A549 (cell line): ENCODE data around the gene UBR2. TPM values are rescaled to one million over a fixed set of nuclear protein-coding genes. Genes with fewer than 3 reads are reported as not detected.

Source experiments
- ATAC-seq, 2 experiments: fragments of 200-7000 bp in 1 of 2; fragments of >200 bp in 1 of 2; cut with Nextera tagmentation in 1 of 2; cut with Tn5 transposase in 1 of 2; 3 replicates each; pipeline versions ENCODE4 v1.8.0 to v1.9.1; 2018 to 2020; ENCODE audit warnings: mild to moderate bottlenecking in 1 of 2, moderate library complexity in 1 of 2
- CTCF ChIA-PET: fragments of 300-600 bp; sonication (Branson Sonifier 250); formaldehyde crosslinking; extraction: SDS; loops from one replicate; lab custom pipeline; 2021; ENCODE audit warnings: antibody characterized with exemption, inconsistent platforms; lab: Yijun Ruan, JAX
- POLR2A ChIA-PET: fragments of 350-600 bp; formaldehyde crosslinking; extraction: SDS; loops from one replicate; lab custom pipeline; 2021; ENCODE audit warnings: antibody characterized with exemption, inconsistent platforms; lab: Yijun Ruan, JAX
- DNase-seq, 2 experiments: peaks; one replicate each; pipeline versions ENCODE4 v3.0.0 to v3.0.0-alpha.2; 2011 to 2016; ENCODE audit warnings: low read depth in 1 of 2, low spot score in 1 of 2
- FAIRE-seq: peaks from 2 replicates; lab custom pipeline; 2011; peaks lifted over from hg19 to GRCh38; lab: Jason Lieb, UNC
- H3K27ac ChIP-seq, 2 experiments: fragments of >200 bp; sonication (Bioruptor Twin); formaldehyde crosslinking; 3 replicates each; pipeline ENCODE4 v1.5.1; 2016 to 2017
- H3K4me1 ChIP-seq: fragments of >200 bp; sonication (Bioruptor Twin); formaldehyde crosslinking; 3 replicates; pipeline ENCODE4 v1.6.1; 2016
- H3K4me2 ChIP-seq: fragments of >200 bp; sonication (Bioruptor Twin); formaldehyde crosslinking; 3 replicates; pipeline ENCODE4 v1.6.1; 2016
- H3K4me3 ChIP-seq: fragments of >200 bp; sonication (Bioruptor Twin); formaldehyde crosslinking; 3 replicates; pipeline ENCODE4 v1.5.1; 2016
- H3K9me3 ChIP-seq: fragments of >200 bp; sonication (Bioruptor Twin); formaldehyde crosslinking; 3 replicates; pipeline ENCODE4 v1.6.1; 2016
- CBX2 ChIP-seq: fragments of 200-600 bp; sonication (generic); IDR thresholded peaks from 2 replicates; pipeline ENCODE4 v1.6.1; 2016; ENCODE audit warnings: low read depth, mild to moderate bottlenecking, borderline replicate concordance
- CBX8 ChIP-seq: fragments of 200-600 bp; sonication (generic); IDR thresholded peaks from 2 replicates; pipeline ENCODE4 v1.6.1; 2016
- CEBPB ChIP-seq, 2 experiments: fragments of >200 bp in 1 of 2; sonication (Bioruptor Twin) in 1 of 2; formaldehyde crosslinking in 1 of 2; IDR thresholded peaks; 2 replicates each; pipeline ENCODE4 v1.6.1; 2012 to 2016
- CHD2 ChIP-seq: fragments of 150-350 bp; IDR thresholded peaks from 2 replicates; pipeline ENCODE4 v1.6.1; 2014; ENCODE audit warnings: low read length; ENCODE audit not compliant: partially characterized antibody
- EHMT2 ChIP-seq: fragments of 200-600 bp; sonication (generic); IDR thresholded peaks from 2 replicates; pipeline ENCODE4 v1.6.1; 2016; ENCODE audit warnings: antibody characterized with exemption, low read depth, mild to moderate bottlenecking, moderate library complexity
- HDAC2 ChIP-seq: fragments of 200-600 bp; sonication (generic); IDR thresholded peaks from 2 replicates; pipeline ENCODE4 v1.6.1; 2016
- HES2 ChIP-seq: fragments of >200 bp; sonication (Bioruptor Twin); formaldehyde crosslinking; IDR thresholded peaks from 2 replicates; pipeline ENCODE4 v1.6.1; 2016
- HEYL ChIP-seq: fragments of 250-450 bp; sonication (Bioruptor Pico); IDR thresholded peaks from 2 replicates; pipeline ENCODE4 v1.8.0; 2021; ENCODE audit warnings: mild to moderate bottlenecking, moderate library complexity
- HOXB13 ChIP-seq: fragments of 250-450 bp; sonication (Bioruptor Pico); IDR thresholded peaks from 2 replicates; pipeline ENCODE4 v1.5.0; 2020; ENCODE audit warnings: low read depth, mild to moderate bottlenecking, moderate library complexity
- HOXB5 ChIP-seq: fragments of 250-450 bp; sonication (Bioruptor Pico); IDR thresholded peaks from 2 replicates; pipeline ENCODE4 v1.5.0; 2020; ENCODE audit warnings: mild to moderate bottlenecking, moderate library complexity
- JUN ChIP-seq, 2 experiments: fragments of >200 bp; sonication (Bioruptor Twin); formaldehyde crosslinking; IDR thresholded peaks; 2 replicates in 1 of 2; 3 replicates in 1 of 2; pipeline ENCODE4 v1.6.1; 2016 to 2017
- KDM5A ChIP-seq: fragments of 200-600 bp; sonication (generic); IDR thresholded peaks from 2 replicates; pipeline ENCODE4 v1.6.1; 2016; ENCODE audit warnings: antibody characterized with exemption, mild to moderate bottlenecking
- MAX ChIP-seq: IDR thresholded peaks from 2 replicates; pipeline ENCODE4 v1.6.1; 2012
- MAZ ChIP-seq: fragments of 150-350 bp; IDR thresholded peaks from 2 replicates; pipeline ENCODE4 v1.6.1; 2014; ENCODE audit warnings: antibody characterized with exemption, low read depth, low read length, borderline replicate concordance
- MYC ChIP-seq: IDR thresholded peaks from 2 replicates; pipeline ENCODE4 v1.6.1; 2012; ENCODE audit warnings: mild to moderate bottlenecking, inconsistent platforms, low read length, improper control_type of control experiment, borderline replicate concordance
- NFE2L2 ChIP-seq: fragments of 150-350 bp; conservative IDR thresholded peaks from 2 replicates; pipeline ENCODE4 v1.6.1; 2014; ENCODE audit warnings: low read length
- NPAS2 ChIP-seq: fragments of 250-450 bp; sonication (Bioruptor Pico); IDR thresholded peaks from 2 replicates; pipeline ENCODE4 v1.8.0; 2022; ENCODE audit warnings: mild to moderate bottlenecking, moderate library complexity, borderline replicate concordance
- NR3C1 ChIP-seq: fragments of >200 bp; sonication (Bioruptor Twin); formaldehyde crosslinking; IDR thresholded peaks from 3 replicates; pipeline ENCODE4 v1.6.1; 2017
- POLR2A ChIP-seq: IDR thresholded peaks from 2 replicates; pipeline ENCODE4 v1.6.1; 2012; ENCODE audit warnings: mild to moderate bottlenecking, low read length
- RAD21 ChIP-seq, 2 experiments: fragments of >200 bp in 1 of 2; sonication (Bioruptor Twin) in 1 of 2; formaldehyde crosslinking in 1 of 2; IDR thresholded peaks in 1 of 2; conservative IDR thresholded peaks in 1 of 2; 2 replicates in 1 of 2; 3 replicates in 1 of 2; pipeline ENCODE4 v1.6.1; 2012 to 2018; ENCODE audit warnings: inconsistent platforms in 1 of 2
- RFX5 ChIP-seq: fragments of 450-650 bp; IDR thresholded peaks from 2 replicates; pipeline ENCODE4 v1.7.1; 2014; ENCODE audit warnings: antibody characterized with exemption, mild to moderate bottlenecking, moderate library complexity
- SMC3 ChIP-seq: fragments of >200 bp; sonication (Bioruptor Twin); formaldehyde crosslinking; IDR thresholded peaks from 3 replicates; pipeline ENCODE4 v1.6.1; 2018; ENCODE audit warnings: inconsistent platforms
- ZNF302 ChIP-seq: fragments of 250-450 bp; sonication (Bioruptor Pico); IDR thresholded peaks from 2 replicates; pipeline ENCODE4 v1.9.0; 2021; ENCODE audit warnings: inconsistent platforms, mild to moderate bottlenecking, moderate library complexity
- WGBS: methylation state at CpG from one replicate; pipeline ENCODE4 v1.1.6; 2017; ENCODE audit errors: missing lambda C conversion rate; 5-methylcytosine and 5-hydroxymethylcytosine counted together
- polyA plus RNA-seq, 4 experiments: library from polyadenylated mRNA; depleted of rRNA in 3 of 4; stranded (reverse); fragments of >200 nt; fragmentation: RNase III in 1 of 4; extraction: RNeasy Plus Mini Kit Qiagen cat#74134 plus additional on column Dnase treatment in 1 of 4; gene quantifications; 2 replicates in 3 of 4; 3 replicates in 1 of 4; pipeline ENCODE4 v1.2.3, GENCODE V29; 2011 to 2017
- TF ChIP-seq, protein P1 (sequence below): fragments of 250-450 bp; sonication (Bioruptor Pico); IDR thresholded peaks from 2 replicates; pipeline ENCODE4 v1.5.0; 2021; ENCODE audit warnings: mild to moderate bottlenecking, moderate library complexity, borderline replicate concordance
- TF ChIP-seq, protein P2 (sequence below): fragments of 450-650 bp; IDR thresholded peaks from 2 replicates; pipeline ENCODE4 v1.6.1; 2014; ENCODE audit warnings: antibody characterized with exemption
- TF ChIP-seq, protein P3 (sequence below): fragments of 150-350 bp; IDR thresholded peaks from 2 replicates; pipeline ENCODE4 v1.6.1; 2014; ENCODE audit warnings: low read depth, mild to moderate bottlenecking, low read length

The UBR2 gene
- polyA plus RNA-seq, 2 of the 4 experiments (the other 2 are of a cell fraction), result 5.5 to 15.2 TPM

DNA sequence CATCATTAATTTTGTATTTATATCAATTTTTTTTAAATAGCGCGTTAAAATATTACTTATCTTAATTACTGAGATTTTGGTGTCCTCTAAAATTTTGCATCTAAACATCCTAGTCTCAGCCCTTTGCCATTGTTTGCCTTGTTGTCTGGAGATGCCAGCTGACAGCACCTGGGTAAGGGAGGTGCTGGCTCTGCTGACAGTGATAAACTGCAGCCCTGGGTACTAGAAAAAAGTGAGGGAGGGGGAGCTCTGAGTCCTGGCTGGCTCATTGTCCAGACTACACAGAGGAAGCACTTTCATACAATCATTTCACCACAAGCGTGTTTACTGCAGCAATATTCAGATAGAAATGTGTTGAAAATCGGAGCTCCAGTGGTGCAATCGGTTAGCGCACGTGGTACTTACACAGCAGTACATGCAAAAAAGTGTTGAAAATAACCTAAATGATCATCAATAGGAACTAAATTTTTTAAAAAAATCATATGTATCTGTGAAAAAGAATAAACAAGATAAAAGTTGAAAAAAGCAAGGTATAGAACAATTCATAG is 18.5 kb upstream of the UBR2 start:
- CTCF ChIA-PET, result interaction anchor here (1.0 to 4.3 kb wide), 3 partner anchors 9 to 374 kb away, joined by 3 to 27 read pairs (median 3); no protein-coding TSS in a partner anchor
- FAIRE-seq, result no peak
- H3K9me3 ChIP-seq, result no peaks in the 10 kb centered on the region
- no peak overlapping the region for H3K4me2 ChIP-seq
- ATAC-seq, result no peak
- H3K4me1 ChIP-seq, result peaks cover 12% of the 10 kb centered on the region; the same call in 2 of the 3 replicates
- no peak for TF ChIP-seq HOXB5 (CRISPR knock-in tag)
- TF ChIP-seq HDAC2, result no peak
- TF ChIP-seq JUN (IDR thresholded peaks at IDR 0.05), result no peak
- no peak for TF ChIP-seq HEYL
- TF ChIP-seq HES2, result no peak
- TF ChIP-seq MAX, result no peak
- TF ChIP-seq, protein P1, sequence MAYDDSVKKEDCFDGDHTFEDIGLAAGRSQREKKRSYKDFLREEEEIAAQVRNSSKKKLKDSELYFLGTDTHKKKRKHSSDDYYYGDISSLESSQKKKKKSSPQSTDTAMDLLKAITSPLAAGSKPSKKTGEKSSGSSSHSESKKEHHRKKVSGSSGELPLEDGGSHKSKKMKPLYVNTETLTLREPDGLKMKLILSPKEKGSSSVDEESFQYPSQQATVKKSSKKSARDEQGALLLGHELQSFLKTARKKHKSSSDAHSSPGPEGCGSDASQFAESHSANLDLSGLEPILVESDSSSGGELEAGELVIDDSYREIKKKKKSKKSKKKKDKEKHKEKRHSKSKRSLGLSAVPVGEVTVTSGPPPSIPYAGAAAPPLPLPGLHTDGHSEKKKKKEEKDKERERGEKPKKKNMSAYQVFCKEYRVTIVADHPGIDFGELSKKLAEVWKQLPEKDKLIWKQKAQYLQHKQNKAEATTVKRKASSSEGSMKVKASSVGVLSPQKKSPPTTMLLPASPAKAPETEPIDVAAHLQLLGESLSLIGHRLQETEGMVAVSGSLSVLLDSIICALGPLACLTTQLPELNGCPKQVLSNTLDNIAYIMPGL, result no peak
- TF ChIP-seq CBX8, result no peak
- TF ChIP-seq, protein P2, sequence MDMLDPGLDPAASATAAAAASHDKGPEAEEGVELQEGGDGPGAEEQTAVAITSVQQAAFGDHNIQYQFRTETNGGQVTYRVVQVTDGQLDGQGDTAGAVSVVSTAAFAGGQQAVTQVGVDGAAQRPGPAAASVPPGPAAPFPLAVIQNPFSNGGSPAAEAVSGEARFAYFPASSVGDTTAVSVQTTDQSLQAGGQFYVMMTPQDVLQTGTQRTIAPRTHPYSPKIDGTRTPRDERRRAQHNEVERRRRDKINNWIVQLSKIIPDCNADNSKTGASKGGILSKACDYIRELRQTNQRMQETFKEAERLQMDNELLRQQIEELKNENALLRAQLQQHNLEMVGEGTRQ, result no peak
- TF ChIP-seq, all 56 proteins: peak for 0
- no peak for DNase-seq
- Histone ChIP-seq H3K27ac (no peak overlapping the region), H3K4me3 (no peak overlapping the region)
- POLR2A ChIA-PET, result no interaction called here
- 92% methylated on average over 7 of the region's 7 CpGs for WGBS

- peak; percentile 72 to 77 for DNase-seq
- peak; percentile 99 for ATAC-seq
- no peak for FAIRE-seq
- POLR2A ChIA-PET, result interaction anchor here (1.0 to 1.6 kb wide), 7 partner anchors 16 to 333 kb away, joined by 3 to 19 read pairs (median 10); partner anchors contain the start of genes MRPS10, RPL7L1, TRERF1 and UBR2
- H3K4me1 ChIP-seq, result peaks cover 16% of the 10 kb centered on the region; the same call in 2 of the 3 replicates
- H3K9me3 ChIP-seq, result no peaks in the 10 kb centered on the region
- 4% methylated on average over 18 of the region's 27 CpGs for WGBS
- H3K4me2 ChIP-seq, result peak overlapping the region; percentile 81
- peak overlapping the region; percentile 81 to 84 for H3K27ac ChIP-seq
- H3K4me3 ChIP-seq, result peak overlapping the region; percentile 52
- CTCF ChIA-PET, result interaction anchor here (0.5 to 4.3 kb wide), 83 partner anchors 11 to 629 kb away, joined by 3 to 44 read pairs (median 4); partner anchors contain the start of genes MRPS10, TRERF1 and UBR2
- peak; percentile 88 to 93 for TF ChIP-seq RAD21 (conservative IDR thresholded peaks at IDR 0.05 in 1 of 2, IDR thresholded peaks at IDR 0.05 in 1 of 2)
- TF ChIP-seq KDM5A, result peak; percentile 44; the same call in 1 of the 2 replicates
- TF ChIP-seq CHD2, result no peak
- TF ChIP-seq MYC, result no peak
- peak; percentile 54 for TF ChIP-seq MAX
- 0 out of 5 replicates have a peak, but pooled peaks of 1 of the 2 experiments have one; percentile 35 for TF ChIP-seq JUN (IDR thresholded peaks at IDR 0.05)
- TF ChIP-seq RFX5, result no peak
- TF ChIP-seq HOXB13 (CRISPR knock-in tag), result no peak
- peak; percentile 74 for TF ChIP-seq SMC3
- no peak; the same call in 1 of the 2 replicates for TF ChIP-seq MAZ
- 0 out of 2 replicates have a peak, but pooled peaks have one; percentile 6 for TF ChIP-seq NPAS2
- TF ChIP-seq, protein P2, result peak; percentile 84
- no peak for TF ChIP-seq EHMT2
- no peak for TF ChIP-seq HEYL
- TF ChIP-seq CEBPB (IDR thresholded peaks at IDR 0.05), result no peak
- TF ChIP-seq NFE2L2, result no peak
- TF ChIP-seq, protein P3, sequence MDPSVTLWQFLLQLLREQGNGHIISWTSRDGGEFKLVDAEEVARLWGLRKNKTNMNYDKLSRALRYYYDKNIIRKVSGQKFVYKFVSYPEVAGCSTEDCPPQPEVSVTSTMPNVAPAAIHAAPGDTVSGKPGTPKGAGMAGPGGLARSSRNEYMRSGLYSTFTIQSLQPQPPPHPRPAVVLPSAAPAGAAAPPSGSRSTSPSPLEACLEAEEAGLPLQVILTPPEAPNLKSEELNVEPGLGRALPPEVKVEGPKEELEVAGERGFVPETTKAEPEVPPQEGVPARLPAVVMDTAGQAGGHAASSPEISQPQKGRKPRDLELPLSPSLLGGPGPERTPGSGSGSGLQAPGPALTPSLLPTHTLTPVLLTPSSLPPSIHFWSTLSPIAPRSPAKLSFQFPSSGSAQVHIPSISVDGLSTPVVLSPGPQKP, result no peak
- no peak for TF ChIP-seq NR3C1
- TF ChIP-seq CBX2, result no peak
- no peak for TF ChIP-seq POLR2A
- TF ChIP-seq ZNF302 (CRISPR knock-in tag), result no peak
These were observed 16.2 kb upstream of the UBR2 start for GRCh38 chr6:42547407-42548329.
